H9 (cell line): ENCODE measurements around the gene FBLN2. TPM values are rescaled to one million over a fixed set of nuclear protein-coding genes. Genes with fewer than 3 reads are reported as not detected.

Source experiments
- DNase-seq: peaks from one replicate; pipeline ENCODE4 v3.0.0-alpha.2; 2017
- H2AFZ ChIP-seq: one replicate; pipeline ENCODE4 v1.6.1; 2013; ENCODE audit warnings: mild to moderate bottlenecking, low read length, control low read depth, moderate library complexity
- H2AK5ac ChIP-seq: 2 replicates; pipeline ENCODE4 v1.6.1; 2013; ENCODE audit warnings: low read length, control low read depth, mixed read lengths; ENCODE audit not compliant: insufficient read length
- H2BK120ac ChIP-seq: one replicate; pipeline ENCODE4 v1.6.1; 2013; ENCODE audit warnings: low read depth, mild to moderate bottlenecking, low read length, control low read depth, inconsistent platforms; ENCODE audit not compliant: poor library complexity, severe bottlenecking
- H2BK12ac ChIP-seq: 2 replicates; pipeline ENCODE4 v1.6.1; 2013; ENCODE audit warnings: low read length, control low read depth, mixed read lengths, low read depth; ENCODE audit not compliant: insufficient read length
- H2BK15ac ChIP-seq: 2 replicates; pipeline ENCODE4 v1.6.1; 2013; ENCODE audit warnings: low read depth, low read length, control low read depth
- H2BK20ac ChIP-seq: one replicate; pipeline ENCODE4 v1.6.1; 2013; ENCODE audit warnings: low read depth, mild to moderate bottlenecking, low read length, control low read depth, inconsistent platforms; ENCODE audit not compliant: poor library complexity, severe bottlenecking
- H2BK5ac ChIP-seq: 2 replicates; pipeline ENCODE4 v1.6.1; 2013; ENCODE audit warnings: low read length, control low read depth, mixed read lengths; ENCODE audit not compliant: insufficient read length
- H3K14ac ChIP-seq: 2 replicates; pipeline ENCODE4 v1.6.1; 2013; ENCODE audit warnings: low read length, control low read depth; ENCODE audit not compliant: insufficient read depth
- H3K18ac ChIP-seq: 2 replicates; pipeline ENCODE4 v1.6.1; 2013; ENCODE audit warnings: low read depth, mild to moderate bottlenecking, mixed read lengths, low read length, control low read depth; ENCODE audit not compliant: insufficient read length
- H3K23ac ChIP-seq: 2 replicates; pipeline ENCODE4 v1.6.1; 2013; ENCODE audit warnings: low read length, control low read depth, mixed read lengths, low read depth; ENCODE audit not compliant: insufficient read length
- H3K23me2 ChIP-seq: 2 replicates; pipeline ENCODE4 v1.6.1; 2013; ENCODE audit warnings: low read depth, mild to moderate bottlenecking, mixed read lengths, low read length, control low read depth; ENCODE audit not compliant: insufficient read length, poor library complexity, severe bottlenecking
- H3K27ac ChIP-seq: 2 replicates; pipeline ENCODE4 v1.5.1; 2013; ENCODE audit warnings: low read length, control low read depth, mixed read lengths, low read depth; ENCODE audit not compliant: insufficient read length
- H3K27me3 ChIP-seq: 2 replicates; pipeline ENCODE4 v1.6.1; 2013; ENCODE audit warnings: low read length, control low read depth, inconsistent platforms; ENCODE audit not compliant: insufficient read depth
- H3K4ac ChIP-seq: 2 replicates; pipeline ENCODE4 v1.6.1; 2013; ENCODE audit warnings: low read depth, mild to moderate bottlenecking, control low read depth, inconsistent platforms, low read length, moderate library complexity
- H3K4me1 ChIP-seq: 2 replicates; pipeline ENCODE4 v1.6.1; 2013; ENCODE audit warnings: low read length, control low read depth, inconsistent platforms; ENCODE audit not compliant: insufficient read depth
- H3K4me2 ChIP-seq: 2 replicates; pipeline ENCODE4 v1.6.1; 2013; ENCODE audit warnings: low read length, control low read depth, mixed read lengths; ENCODE audit not compliant: insufficient read length, insufficient read depth
- H3K56ac ChIP-seq: 2 replicates; pipeline ENCODE4 v1.6.1; 2013; ENCODE audit warnings: low read depth, mild to moderate bottlenecking, mixed read lengths, low read length, control low read depth; ENCODE audit not compliant: insufficient read length
- H3K79me1 ChIP-seq: 2 replicates; pipeline ENCODE4 v1.6.1; 2013; ENCODE audit warnings: low read depth, mild to moderate bottlenecking, moderate library complexity, low read length, control low read depth, inconsistent platforms; ENCODE audit not compliant: insufficient read depth, poor library complexity, severe bottlenecking
- H3K79me2 ChIP-seq: 2 replicates; pipeline ENCODE4 v1.6.1; 2013; ENCODE audit warnings: low read length, control low read depth, inconsistent platforms; ENCODE audit not compliant: insufficient read depth
- H3K9ac ChIP-seq: 2 replicates; pipeline ENCODE4 v1.6.1; 2013; ENCODE audit warnings: low read length, control low read depth, mixed read lengths; ENCODE audit not compliant: insufficient read length; ENCODE audit errors: extremely low read depth
- H3K9me3 ChIP-seq: one replicate; pipeline ENCODE4 v1.6.1; 2013; ENCODE audit warnings: low read depth, low read length, inconsistent platforms; ENCODE audit not compliant: control insufficient read depth
- H3T11ph ChIP-seq: one replicate; pipeline ENCODE4 v1.6.1; 2013; ENCODE audit warnings: mild to moderate bottlenecking, low read length, control low read depth, inconsistent platforms
- H4K20me1 ChIP-seq: one replicate; pipeline ENCODE4 v1.6.1; 2013; ENCODE audit not compliant: control insufficient read depth, insufficient read length, insufficient read depth
- H4K5ac ChIP-seq: 2 replicates; pipeline ENCODE4 v1.6.1; 2013; ENCODE audit warnings: low read depth, mild to moderate bottlenecking, mixed read lengths, low read length, control low read depth; ENCODE audit not compliant: insufficient read length
- H4K8ac ChIP-seq: replicated peaks from 2 replicates; pipeline ENCODE4 v1.6.1; 2013; ENCODE audit warnings: low read length, control low read depth, mixed read lengths, low read depth; ENCODE audit not compliant: insufficient read length
- H4K91ac ChIP-seq: 2 replicates; pipeline ENCODE4 v1.6.1; 2013; ENCODE audit warnings: low read depth, mild to moderate bottlenecking, moderate library complexity, mixed read lengths, low read length, control low read depth; ENCODE audit not compliant: insufficient read length
- H3K27ac Mint-ChIP-seq, 3 experiments: 2 replicates in 2 of 3; 3 replicates in 1 of 3; pipeline ENCODE4 v1.8.0; 2020 to 2021; ENCODE audit warnings: mixed read lengths in 3 of 3, mild to moderate bottlenecking in 1 of 3, moderate library complexity in 1 of 3
- H3K27me3 Mint-ChIP-seq: 2 replicates; pipeline ENCODE4 v1.8.0; 2021; ENCODE audit warnings: low read depth, mild to moderate bottlenecking, moderate library complexity, mixed read lengths
- H3K36me3 Mint-ChIP-seq, 3 experiments: 2 replicates in 2 of 3; 3 replicates in 1 of 3; pipeline ENCODE4 v1.8.0; 2020 to 2021; ENCODE audit warnings: low read depth in 3 of 3, mixed read lengths in 3 of 3; ENCODE audit not compliant: insufficient read depth in 1 of 3
- H3K4me1 Mint-ChIP-seq, 2 experiments: 2 replicates each; pipeline ENCODE4 v1.8.0; 2020; ENCODE audit warnings: mixed read lengths in 2 of 2
- H3K4me3 Mint-ChIP-seq, 2 experiments: 2 replicates in 1 of 2; 3 replicates in 1 of 2; pipeline ENCODE4 v1.8.0; 2020 to 2021; ENCODE audit warnings: mild to moderate bottlenecking in 2 of 2, mixed read lengths in 2 of 2, moderate library complexity in 1 of 2
- H3K9me3 Mint-ChIP-seq, 2 experiments: 2 replicates in 1 of 2; 3 replicates in 1 of 2; pipeline ENCODE4 v1.8.0; 2020; ENCODE audit warnings: mild to moderate bottlenecking in 2 of 2, mixed read lengths in 2 of 2, moderate library complexity in 1 of 2
- CTCF ChIP-seq: fragments of 200-600 bp; sonication (generic); conservative IDR thresholded peaks from 3 replicates; pipeline ENCODE4 v1.8.0; 2021; ENCODE audit warnings: antibody characterized with exemption, mild to moderate bottlenecking
- WGBS: extraction: QIAGEN DNeasy Blood & Tissue Kit; methylation state at CpG from one replicate; pipeline ENCODE4 v1.1.7; 2013; ENCODE audit warnings: missing lambda C conversion rate, low lambda C conversion rate, mixed read lengths; ENCODE audit not compliant: insufficient read length; ENCODE audit errors: extremely low coverage; 5-methylcytosine and 5-hydroxymethylcytosine counted together
- total RNA-seq: library from RNA; stranded (reverse); gene quantifications from 2 replicates; pipeline ENCODE4 v1.2.1, GENCODE V29; 2021

FBLN2 gene
- total RNA-seq, 1 experiment from 2014 or later: 11.8 TPM

- H3K79me1 ChIP-seq: no peaks in the 10 kb centered on the region
- H4K5ac ChIP-seq: no peak overlapping the region
- no peak overlapping the region for H2BK5ac ChIP-seq
- Mint-ChIP-seq H3K4me3 (no peak overlapping the region), H3K36me3 (no peaks in the 10 kb centered on the region; a peak in 1 of 7 replicates), H3K27ac (no peak overlapping the region), H3K4me1 (peaks cover 18 to 23% of the 10 kb centered on the region in 2 experiments), H3K9me3 (no peaks in the 10 kb centered on the region; a peak in 1 of 5 replicates), H3K27me3 (peaks cover 14% of the 10 kb centered on the region)
- H2BK20ac ChIP-seq: no peak overlapping the region
- H3K9ac ChIP-seq: no peak overlapping the region
- H4K8ac ChIP-seq: no peak overlapping the region
- no peak overlapping the region for H3K18ac ChIP-seq
- H2AK5ac ChIP-seq: no peak overlapping the region
- no peak overlapping the region for H3K23ac ChIP-seq
- no peak overlapping the region; the same call in 1 of the 2 replicates for H3K14ac ChIP-seq
- no peak overlapping the region for H3K4me2 ChIP-seq
- TF ChIP-seq CTCF: no peak
- H3K27ac ChIP-seq: no peak overlapping the region
- H3K23me2 ChIP-seq: no peaks in the 10 kb centered on the region
- no peak overlapping the region for H2BK120ac ChIP-seq
- no CpG with 5 or more reads among the region's 9 CpGs for WGBS
- no peaks in the 10 kb centered on the region; the same call in 1 of the 2 replicates for H3K27me3 ChIP-seq
- no peaks in the 10 kb centered on the region; the same call in 1 of the 2 replicates for H3K4me1 ChIP-seq
- no peak overlapping the region for H3K4ac ChIP-seq
- no peak overlapping the region for H4K91ac ChIP-seq
- H2AFZ ChIP-seq: no peak overlapping the region
- no peak for DNase-seq
- no peaks in the 10 kb centered on the region for H3K9me3 ChIP-seq
- no peak overlapping the region for H3T11ph ChIP-seq
- no peak overlapping the region for H3K56ac ChIP-seq
- H2BK15ac ChIP-seq: no peak overlapping the region
- no peak overlapping the region for H2BK12ac ChIP-seq
- H4K20me1 ChIP-seq: no peaks in the 10 kb centered on the region
- no peaks in the 10 kb centered on the region for H3K79me2 ChIP-seq
Measured at GRCh38 chr3:13645801-13646637, 97.1 kb downstream of the FBLN2 start.
